Left hindlimb (tissue), 1 donor: Measurements from ENCODE around the gene PHLDB2.
"Not testable (repeated sequence)": the region's sequence is repeated elsewhere in the genome, so short reads cannot be mapped to it uniquely, and the experiment has no call there.

ENCODE experiments used
- DNase-seq: peaks from one replicate; pipeline ENCODE4 v3.0.0-alpha.2; 2018

The PHLDB2 gene

DNA sequence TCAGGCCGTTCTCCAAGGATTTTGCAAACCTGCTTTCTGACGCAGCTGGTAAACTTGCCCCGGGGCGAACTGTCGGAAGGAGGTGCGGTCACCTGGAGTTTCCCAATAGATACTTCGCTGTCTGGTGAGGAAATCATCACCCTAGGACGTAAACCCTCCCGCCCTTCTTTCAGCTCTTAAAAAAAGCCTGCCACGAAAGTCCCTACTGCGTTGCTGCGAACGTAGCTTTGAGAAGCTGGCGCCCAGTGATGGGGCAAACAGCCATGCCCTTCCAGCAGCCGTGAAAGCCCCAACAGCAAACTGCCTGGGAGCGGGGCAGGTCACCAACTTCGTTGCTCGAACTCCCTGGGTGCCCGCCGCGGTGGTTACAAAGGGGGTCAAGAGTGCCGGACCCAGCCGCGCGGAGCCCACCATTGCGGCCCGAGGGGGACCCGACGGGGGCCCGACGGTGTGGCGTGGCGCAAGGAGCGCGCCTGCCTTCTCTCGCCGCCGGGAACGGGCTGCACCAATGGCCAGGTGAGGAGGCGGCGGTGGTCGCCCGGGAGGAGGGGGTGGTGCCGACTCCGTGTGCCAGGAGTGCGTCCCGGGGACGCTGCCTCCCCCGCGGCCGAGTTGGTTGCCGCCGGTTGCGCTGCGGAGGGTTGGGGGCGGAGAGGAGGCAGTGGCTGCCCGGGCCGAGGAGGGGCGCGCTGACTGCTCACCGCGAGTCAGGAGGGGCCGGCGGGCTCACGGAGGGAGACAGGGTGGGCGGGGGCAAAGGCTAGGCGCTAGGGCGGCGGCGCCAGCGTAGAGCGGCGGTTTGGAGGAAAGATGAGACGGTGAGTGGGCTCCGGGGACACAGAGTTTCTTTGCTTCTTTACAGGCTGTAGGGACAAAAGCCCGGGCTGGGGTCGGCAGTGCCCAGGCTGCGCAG, at the start of gene PHLDB2:
Gene PHLDB2, plus strand, starts transcription at position 205 of the 913 bp plus-strand sequence. CDS start 24,813 bp downstream, outside the sequence.
- peak; percentile 90 for DNase-seq

DNA sequence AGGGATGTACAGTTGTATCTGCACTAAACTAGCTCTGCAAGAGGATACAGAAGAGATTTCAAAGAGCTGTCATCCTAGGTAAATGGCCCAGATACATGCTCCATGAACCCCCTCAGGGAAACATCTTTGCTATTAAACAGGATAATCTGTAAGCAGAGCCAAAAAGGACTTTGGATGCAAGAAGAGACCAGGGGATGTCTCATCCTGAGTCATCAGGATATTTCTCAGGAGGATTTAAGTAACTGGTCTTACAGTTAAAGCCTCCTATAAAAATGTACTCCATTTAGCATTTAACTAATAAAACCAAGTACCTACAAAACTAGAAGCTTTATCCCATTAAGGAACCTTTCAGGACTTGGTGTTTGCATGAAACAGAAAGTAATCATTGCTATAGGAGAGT, 48.2 kb upstream of the PHLDB2 start:
- DNase-seq, result no peak

DNA sequence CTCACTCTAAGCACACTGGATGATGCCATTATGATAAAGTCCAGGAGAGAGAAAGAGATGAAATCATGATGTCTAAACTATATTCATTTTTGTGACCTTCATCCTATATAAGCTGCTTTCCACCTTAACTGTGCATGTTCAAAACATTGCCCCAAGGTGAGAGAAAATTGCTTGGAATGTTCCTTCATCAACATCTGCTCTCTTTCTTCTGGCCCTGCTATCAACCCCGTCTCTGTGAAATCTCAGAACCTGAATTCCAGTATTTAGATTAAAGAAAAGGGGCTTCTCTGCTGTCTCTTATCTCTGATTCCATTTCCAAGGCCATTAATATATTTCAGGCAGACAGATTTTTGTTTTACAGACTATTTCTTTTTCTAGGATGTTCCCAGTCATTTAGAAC, 47.3 kb upstream of the PHLDB2 start:
- DNase-seq, result no peak

DNA sequence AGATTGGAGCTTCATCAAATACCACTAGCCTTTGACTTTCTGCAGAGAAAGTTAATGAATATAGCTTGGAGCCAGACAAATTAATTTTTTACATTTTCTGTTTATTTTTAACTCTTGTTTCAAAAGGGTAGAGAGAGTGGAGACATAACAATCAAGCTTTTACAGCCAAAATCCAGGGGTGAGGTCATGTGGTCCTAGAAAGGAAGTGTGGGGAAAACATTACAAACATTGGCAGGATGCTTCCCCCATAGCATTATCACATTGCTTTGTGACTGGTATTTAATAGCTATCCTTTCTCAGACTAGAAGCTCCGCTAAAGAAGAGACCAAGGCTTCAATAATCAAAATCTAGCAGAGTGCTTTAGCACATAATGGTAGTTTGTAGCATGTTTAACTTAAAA, 46.4 kb upstream of the PHLDB2 start:
- DNase-seq, result no peak

- no peak for DNase-seq
Measured at GRCh38 chr3:111813441-111813840, 45.6 kb upstream of the PHLDB2 start.

- DNase-seq, result no peak
Measured at GRCh38 chr3:111813979-111814378, 45.1 kb upstream of the PHLDB2 start.

GRCh38 chr3:111816771-111817170, 42.3 kb upstream of the PHLDB2 start:
- DNase-seq, result not testable (repeated sequence)

DNA sequence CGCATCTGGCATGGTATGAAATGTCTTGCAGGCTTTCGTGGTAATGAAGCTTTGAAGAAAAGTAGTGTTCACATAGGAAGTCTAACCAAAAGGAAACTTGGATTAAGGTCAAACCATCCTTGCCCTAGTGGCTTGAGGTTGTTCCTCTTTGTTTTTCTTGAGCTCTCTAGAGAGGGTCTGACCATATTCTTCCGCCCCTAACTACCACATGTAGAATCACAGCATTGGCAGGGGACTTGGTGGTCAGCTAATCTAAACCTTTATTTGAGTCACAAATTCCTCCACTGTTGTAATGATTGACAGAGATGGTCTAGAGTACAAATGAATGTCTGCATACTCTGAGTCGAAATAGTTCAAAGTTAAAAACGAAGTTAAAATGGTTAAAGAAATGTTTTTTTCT, 39.1 kb upstream of the PHLDB2 start:
- peak; percentile 37 for DNase-seq

GRCh38 chr3:111820651-111821050, 38.4 kb upstream of the PHLDB2 start:
- DNase-seq, result no peak

GRCh38 chr3:111821891-111822290, 37.2 kb upstream of the PHLDB2 start:
- no peak for DNase-seq

GRCh38 chr3:111822804-111823203, 36.3 kb upstream of the PHLDB2 start:
- DNase-seq, result no peak

DNA sequence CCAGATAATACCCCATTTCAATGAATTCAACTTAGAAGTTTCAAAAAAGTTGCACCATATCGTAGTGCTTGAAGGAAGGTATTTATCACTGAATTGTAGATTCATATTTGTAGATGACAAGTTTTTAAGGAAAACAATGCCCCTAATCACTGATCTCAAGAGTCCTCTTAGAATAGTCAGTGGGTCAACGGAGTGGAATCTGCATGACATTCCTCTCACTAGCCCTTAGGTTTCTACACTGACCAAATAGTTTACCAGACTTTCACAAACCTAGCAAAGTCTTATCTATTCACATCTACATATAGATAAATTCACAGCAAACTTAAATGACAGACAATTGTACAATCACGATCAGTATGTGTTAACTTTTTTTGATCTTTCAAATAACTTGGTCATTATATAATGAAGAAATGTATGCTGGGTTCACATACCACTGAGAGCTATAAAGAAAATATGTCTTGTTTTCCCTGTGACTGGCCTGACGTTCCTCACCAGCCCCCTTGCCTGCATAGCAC, 35.7 kb upstream of the PHLDB2 start:
- no peak for DNase-seq

DNA sequence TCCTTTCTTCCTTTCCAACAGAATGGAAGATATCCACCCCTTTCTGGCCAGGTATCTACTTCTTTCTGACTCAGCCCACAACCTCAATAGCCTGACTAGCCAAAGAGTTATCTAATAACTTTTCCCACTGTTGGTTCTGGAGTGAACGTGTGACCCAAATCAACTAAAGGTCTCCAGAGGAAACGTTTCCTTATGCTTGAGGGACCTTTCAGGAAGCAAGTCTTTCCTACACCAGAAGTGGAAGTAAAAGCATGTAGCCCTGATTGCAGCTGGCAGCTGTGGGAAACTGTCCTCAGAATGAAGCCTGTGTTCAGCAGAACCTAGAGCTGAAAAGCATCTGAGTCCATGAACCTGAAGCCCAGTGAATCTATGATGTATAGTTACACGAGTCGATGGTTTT, 34.7 kb upstream of the PHLDB2 start:
- no peak for DNase-seq

GRCh38 chr3:111827871-111828270, 31.2 kb upstream of the PHLDB2 start:
- no peak for DNase-seq

GRCh38 chr3:111828530-111828929, 30.5 kb upstream of the PHLDB2 start:
- no peak for DNase-seq

- DNase-seq, result no peak
Measured at GRCh38 chr3:111829023-111829422, 30.0 kb upstream of the PHLDB2 start.

DNA sequence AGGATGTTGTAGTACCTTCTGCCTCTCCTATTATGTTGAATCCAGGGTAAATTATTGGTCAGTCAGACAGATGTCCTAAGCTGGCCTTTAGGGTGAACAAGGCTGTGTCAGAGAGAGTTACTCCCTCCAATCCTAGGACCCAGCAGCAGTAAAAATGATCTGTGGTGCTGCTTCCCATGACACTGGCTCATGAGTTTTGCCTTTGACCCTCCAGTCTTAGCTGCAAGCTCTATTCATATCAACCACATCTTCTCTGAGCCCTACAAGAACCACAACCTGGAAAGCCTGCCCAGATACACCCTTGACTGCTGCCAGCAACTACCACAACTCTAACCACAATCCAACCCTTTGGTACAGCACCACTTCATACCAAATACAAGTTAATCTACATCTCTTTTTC, 27.2 kb upstream of the PHLDB2 start:
- DNase-seq, result no peak

DNA sequence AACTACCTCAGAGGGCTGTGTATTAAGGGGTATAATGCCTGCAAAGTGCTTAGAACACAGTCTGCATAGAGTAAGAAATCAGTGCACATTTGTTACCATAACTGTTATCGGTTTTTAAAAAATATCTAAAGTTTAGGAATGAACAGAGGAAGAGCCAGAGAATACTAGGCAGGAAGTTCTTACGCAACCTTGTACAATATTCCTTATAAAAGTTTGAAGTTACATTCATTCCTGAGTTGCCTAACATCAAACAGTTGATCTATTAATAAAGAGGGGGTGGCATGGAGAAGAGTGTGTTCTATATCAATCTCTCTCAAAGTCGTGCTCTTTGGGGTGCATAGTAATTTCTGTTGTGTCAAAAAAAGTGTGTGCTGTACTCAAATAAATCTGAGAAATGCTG, 22.0 kb upstream of the PHLDB2 start:
- DNase-seq, result no peak

DNA sequence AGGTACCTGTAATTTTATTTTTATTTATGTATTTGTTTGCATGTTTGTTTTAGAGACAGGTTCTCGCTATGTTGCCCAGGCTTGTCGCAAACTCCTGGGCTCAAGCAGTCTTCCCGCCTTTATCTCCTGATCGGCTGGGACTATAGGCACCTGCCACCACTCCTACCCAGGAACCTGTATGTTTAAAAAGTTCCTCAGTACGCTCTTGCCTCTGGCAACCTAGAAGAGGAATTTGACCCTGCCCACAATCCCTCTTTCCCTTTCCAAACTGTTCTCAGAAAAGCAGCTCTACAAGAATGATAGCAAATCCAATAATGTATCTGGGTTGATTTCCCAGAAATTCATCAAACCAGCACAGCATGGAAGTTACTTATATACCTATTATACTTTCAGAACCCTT, 20.9 kb upstream of the PHLDB2 start:
- DNase-seq, result no peak

DNA sequence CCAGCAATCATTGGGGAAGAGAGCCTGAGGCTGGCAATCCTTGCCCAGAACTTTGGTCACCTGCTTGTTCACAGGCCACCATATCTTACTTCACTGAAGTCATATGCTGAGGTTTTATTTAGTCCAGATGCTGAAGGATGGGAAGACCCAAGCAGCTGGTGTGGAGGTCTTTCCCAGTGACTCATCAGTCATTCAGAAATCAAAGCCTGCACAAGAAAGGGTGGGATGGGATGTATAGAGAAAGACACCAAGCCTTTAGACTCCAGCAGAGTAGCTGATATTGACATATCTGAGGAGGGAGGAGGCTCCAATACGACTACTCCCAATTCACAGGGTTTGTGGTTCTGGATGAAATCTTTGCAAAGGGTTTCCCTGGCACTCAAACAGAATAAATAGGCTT, 13.0 kb upstream of the PHLDB2 start:
- DNase-seq, result no peak

GRCh38 chr3:111846717-111847116, 12.3 kb upstream of the PHLDB2 start:
- DNase-seq, result no peak

- DNase-seq, result no peak
Measured at GRCh38 chr3:111848283-111848682, 10.8 kb upstream of the PHLDB2 start.

DNA sequence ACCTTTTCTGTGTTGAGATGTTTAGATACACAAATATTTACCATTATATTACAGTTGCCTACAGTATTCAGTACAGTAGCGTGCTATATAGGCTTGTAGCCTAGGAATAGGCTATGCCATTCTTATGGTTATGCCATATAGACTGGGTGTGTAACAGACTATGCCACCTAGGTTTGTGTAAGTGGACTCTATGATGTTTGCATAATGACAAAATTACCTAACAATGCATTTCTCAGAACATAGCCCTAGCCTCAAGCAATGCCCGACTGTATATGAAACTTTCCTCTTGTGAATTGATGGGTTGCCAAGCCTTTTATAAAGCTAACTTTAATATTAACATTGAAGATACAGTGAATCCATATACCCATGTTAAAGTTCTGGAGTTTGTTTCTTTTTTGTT, 10.3 kb upstream of the PHLDB2 start:
- no peak for DNase-seq

- no peak for DNase-seq
Measured at GRCh38 chr3:111850537-111850936, 8.5 kb upstream of the PHLDB2 start.

DNA sequence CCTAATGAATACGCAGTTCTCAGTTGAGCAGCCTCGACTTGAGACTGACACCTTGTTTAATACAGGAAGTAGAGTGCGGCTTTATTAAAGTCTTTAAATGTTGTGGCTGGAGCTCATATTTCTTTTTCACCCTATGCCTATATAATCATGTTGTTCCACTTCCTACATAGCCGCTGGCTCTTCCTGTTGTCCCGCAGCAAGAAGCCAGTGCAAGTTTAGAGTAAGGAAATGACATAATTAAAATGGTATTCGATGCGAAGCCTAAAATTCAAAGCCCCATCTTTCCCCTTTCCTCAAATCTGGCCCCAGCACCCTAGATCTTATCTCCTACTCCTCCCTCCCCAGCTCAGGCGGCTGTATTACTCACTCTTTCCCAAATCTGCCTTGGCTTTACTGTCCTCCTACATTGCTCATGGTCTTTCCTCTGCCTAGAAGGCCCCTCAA, 7.5 kb upstream of the PHLDB2 start:
- DNase-seq, result peak; percentile 53
